ES-I3 (cell line): ENCODE data around the gene CELF1.

Experiments
- H3K36me3 ChIP-seq: 2 replicates; pipeline ENCODE4 v1.6.1; 2013; ENCODE audit warnings: mild to moderate bottlenecking, low read length, control low read depth, moderate library complexity; ENCODE audit not compliant: insufficient read depth
- H3K4me1 ChIP-seq: 2 replicates; pipeline ENCODE4 v1.6.1; 2013; ENCODE audit warnings: mild to moderate bottlenecking, control low read depth, low read length; ENCODE audit not compliant: insufficient read depth
- H3K9ac ChIP-seq: 2 replicates; pipeline ENCODE4 v1.6.1; 2013; ENCODE audit warnings: low read depth, mild to moderate bottlenecking, low read length, moderate library complexity
- H3K9me3 ChIP-seq: 2 replicates; pipeline ENCODE4 v1.6.1; 2013; ENCODE audit warnings: mild to moderate bottlenecking, low read length, moderate library complexity; ENCODE audit not compliant: control insufficient read depth, insufficient read depth

CELF1 gene

DNA sequence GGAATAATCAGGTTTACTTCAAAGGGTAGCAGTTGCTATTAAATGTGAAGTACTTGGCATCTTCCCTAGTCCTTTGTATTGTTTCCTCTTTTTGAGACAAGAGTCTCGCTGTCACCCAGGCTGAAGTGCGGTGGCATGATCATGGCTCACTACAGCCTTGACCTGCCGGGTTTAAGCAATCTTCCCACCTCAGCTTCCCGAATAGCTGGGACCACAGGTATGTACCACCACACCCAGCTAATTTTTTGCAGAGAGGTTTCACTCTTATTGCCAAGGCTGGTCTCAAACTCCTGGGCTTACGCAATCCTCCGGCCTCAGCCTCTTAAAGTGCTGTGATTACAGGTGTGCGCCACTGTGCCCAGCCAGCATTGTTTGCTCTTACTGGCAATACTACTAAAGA, 67.8 kb downstream of the CELF1 start:
- H3K9me3 ChIP-seq = no peaks in the 10 kb centered on the region
- H3K36me3 ChIP-seq = peaks cover 44% of the 10 kb centered on the region
- H3K9ac ChIP-seq = no peak overlapping the region
- no peaks in the 10 kb centered on the region for H3K4me1 ChIP-seq

DNA sequence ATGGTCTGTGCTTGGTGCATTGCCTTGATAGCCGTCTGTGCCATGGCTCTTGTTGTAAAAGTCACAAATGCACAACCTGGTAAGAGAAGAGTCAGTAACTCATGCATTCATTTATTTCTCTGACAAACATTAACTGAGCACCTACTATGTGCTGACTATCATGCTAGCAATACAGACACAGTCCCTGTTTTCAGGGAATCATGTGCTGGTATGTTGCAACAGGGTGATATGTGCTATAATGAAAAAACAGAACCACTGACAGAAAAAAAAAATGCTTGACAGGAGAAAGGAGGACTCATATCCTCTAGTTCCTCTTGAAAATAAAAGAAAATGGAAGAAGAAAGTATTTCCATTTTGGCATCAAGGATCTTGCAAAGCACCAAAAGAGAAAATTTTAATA, 69.5 kb downstream of the CELF1 start:
- Histone ChIP-seq H3K9ac (no peak overlapping the region), H3K36me3 (peaks cover 55% of the 10 kb centered on the region), H3K4me1 (no peaks in the 10 kb centered on the region), H3K9me3 (no peaks in the 10 kb centered on the region)

DNA sequence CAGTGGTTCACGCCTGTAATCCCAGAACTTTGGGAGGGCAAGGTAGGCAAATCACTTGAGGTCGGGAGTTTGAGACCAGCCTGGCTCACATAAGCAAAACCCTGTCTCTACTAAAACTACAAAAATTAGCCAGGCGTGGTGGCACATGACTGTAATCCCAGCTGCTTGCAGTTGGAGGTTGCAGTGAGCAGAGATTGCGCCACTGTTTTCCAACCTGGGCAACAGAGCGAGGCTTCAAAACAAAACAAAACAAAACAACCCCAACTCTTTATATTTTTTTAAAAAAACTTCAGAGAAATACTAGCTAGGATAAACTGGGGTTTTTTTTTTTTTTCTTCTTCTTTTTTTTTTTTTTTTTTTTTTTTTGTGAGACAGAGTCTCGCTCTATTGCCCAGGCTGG, 72.2 kb downstream of the CELF1 start:
- H3K9me3 ChIP-seq = no peaks in the 10 kb centered on the region
- no peaks in the 10 kb centered on the region for H3K4me1 ChIP-seq
- peaks cover 64% of the 10 kb centered on the region for H3K36me3 ChIP-seq
- no peak overlapping the region for H3K9ac ChIP-seq

DNA sequence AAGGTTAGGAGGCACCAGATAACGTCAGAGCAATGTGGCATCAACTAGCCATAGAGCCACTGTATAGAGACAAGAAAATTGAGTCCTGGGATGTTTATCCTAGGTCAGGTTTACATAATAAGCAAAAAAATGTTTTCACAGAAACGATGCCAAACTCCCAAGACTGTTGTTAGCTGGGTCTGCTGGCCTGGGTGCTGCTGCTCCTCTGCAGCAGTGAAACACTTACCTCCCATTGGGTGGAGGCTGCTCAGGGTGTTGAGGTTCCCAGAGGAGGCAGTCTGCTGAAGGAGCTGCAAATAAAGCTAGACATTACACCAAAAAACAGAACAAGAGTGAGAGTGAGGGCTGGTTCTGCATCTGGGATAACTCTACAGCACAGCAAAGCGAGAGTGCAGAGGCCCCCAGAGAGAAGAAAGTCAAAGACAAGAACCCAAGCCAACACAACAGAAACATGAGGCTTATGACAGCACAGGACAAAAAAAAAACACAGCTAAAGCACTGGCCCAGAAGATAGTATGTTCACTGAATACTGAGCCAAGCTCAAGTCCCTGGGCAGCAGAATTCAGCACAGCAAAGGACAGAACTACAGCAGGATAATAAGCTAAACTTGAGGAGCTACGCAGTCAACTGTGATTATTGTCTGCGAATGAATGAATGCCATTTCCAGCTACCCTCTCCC, 74.1 kb downstream of the CELF1 start:
- Histone ChIP-seq H3K36me3 (peaks cover 67% of the 10 kb centered on the region), H3K9ac (no peak overlapping the region), H3K9me3 (no peaks in the 10 kb centered on the region), H3K4me1 (no peaks in the 10 kb centered on the region)

DNA sequence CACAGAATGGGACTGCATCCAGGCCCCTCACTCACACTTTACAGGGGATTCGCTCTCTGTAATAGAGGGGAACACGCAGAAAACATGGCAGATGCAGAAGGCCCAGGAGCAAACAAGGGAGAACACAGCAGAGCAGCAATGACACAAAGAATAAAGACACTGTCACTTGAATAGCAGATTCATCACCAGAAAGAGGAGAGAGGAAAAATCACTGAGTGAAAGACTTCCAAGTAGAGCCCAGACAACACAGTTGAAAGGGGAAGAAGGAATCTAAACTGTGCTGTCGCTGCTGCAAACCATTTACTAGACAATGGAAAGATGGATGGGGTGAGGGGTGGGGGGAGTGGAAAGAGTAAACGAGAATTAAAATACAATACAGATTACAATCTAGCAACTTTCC, 75.2 kb downstream of the CELF1 start:
- Histone ChIP-seq H3K9ac (no peak overlapping the region), H3K9me3 (no peaks in the 10 kb centered on the region), H3K4me1 (no peaks in the 10 kb centered on the region), H3K36me3 (peaks cover 62% of the 10 kb centered on the region)

DNA sequence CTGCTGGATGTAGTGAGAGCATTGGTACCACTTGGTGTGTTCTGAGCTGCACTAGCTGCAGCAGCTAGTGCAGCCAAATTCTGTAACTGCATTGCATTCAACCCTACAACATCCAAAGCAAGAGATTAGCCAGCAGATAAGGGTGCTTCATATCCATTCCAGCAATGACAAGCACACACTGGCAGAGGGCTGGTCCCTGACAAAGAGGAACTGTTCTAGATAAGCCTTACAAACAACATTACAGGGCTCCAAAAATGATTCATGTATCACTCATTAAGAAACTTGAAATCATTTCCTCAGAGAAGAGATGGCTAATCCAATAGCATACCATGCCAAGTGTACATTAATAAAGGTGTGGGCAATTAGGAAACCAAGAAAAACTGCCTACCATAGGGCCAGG, 75.6 kb downstream of the CELF1 start:
- Histone ChIP-seq H3K9ac (no peak overlapping the region), H3K4me1 (no peaks in the 10 kb centered on the region), H3K9me3 (no peaks in the 10 kb centered on the region), H3K36me3 (peaks cover 61% of the 10 kb centered on the region)

DNA sequence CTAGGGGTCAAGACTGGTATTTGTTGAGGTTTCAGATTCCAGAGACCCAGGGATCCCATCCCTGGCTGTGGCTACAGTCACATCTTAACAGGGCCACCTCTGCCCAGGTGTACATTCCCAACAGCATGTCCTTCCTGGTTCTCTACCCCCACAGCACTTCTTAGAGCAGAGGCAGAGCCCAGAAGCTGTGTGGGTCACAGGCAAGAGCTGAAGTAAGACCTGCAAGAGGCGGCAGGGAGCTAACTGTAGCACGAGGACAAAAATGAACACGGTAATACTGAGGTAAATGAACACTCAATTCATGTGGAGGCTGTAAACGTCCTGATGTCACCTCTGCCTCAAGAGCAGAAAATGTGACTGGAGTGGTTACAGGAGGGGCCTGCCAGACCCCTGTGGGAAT, 82.3 kb downstream of the CELF1 start:
- Histone ChIP-seq H3K9me3 (no peaks in the 10 kb centered on the region), H3K36me3 (peaks cover 28% of the 10 kb centered on the region), H3K9ac (no peak overlapping the region), H3K4me1 (peaks cover 22% of the 10 kb centered on the region)

DNA sequence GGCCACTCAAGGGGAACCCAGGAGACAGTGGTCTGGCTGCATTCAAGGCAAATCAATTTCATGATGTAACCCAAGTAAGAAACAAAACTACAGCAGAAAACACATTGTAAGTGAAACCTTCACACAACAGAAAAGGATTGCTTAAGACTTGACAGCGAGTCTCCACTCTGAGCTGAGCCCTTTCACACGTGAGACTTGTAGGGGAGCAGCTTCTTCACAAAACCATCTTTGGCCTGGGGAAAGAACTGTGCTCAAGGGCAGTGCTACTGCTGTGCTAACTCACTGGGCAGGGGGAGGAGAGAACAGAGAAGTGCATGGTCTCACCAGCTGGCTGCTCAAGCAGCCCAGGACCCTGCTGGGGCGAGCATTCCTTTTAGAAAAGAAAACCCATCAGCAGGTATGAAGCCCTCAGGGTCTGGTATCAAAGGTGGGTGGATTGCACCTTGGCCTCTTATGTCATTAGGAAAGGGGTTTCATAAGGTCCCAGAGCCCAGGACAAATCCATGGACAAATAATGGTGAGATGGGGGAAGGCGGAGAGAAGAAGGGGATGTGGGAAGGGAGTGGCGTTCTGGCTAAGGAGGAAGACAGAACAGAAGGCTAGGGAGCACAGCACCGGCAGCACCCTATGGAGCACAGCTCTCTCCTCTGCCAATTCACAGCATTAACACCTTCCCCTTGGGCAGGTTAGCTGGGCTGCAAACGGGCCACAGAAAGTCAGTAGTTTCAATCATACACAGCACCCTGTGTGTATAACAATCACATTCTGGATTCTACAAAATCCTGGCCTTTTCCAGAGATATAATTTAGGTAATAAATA, 83.4 kb downstream of the CELF1 start:
- Histone ChIP-seq H3K9ac (no peak overlapping the region), H3K36me3 (peaks cover 20% of the 10 kb centered on the region), H3K9me3 (no peaks in the 10 kb centered on the region), H3K4me1 (peaks cover 31% of the 10 kb centered on the region)

DNA sequence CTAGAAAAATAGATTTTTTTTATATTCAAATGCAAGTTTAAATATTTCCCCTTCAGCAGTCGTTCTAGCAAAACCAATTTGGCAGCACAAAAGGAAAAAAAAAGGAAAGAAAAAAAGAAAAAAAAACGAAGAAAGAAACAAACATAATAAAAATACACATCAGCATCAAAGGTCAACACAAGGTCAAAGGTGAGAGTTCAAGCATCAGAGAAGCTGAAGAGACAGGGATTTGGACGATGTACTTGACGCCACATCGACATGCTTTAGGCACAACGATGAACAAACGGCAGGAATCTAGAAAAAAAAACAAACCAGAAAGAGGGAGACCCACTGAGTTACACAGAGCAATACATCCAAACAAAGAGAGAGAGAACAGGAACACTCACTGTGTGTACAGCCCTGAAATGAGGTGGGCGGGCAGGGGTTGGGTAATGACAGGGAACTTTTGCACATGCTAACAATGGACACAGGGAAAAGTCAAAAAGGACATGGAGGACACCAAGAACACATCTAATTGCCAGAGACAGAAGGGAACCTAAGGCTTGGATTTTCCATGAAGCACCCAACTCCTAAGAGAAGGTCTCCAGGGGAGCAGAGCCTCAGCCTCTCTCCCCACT, 84.2 kb downstream of the CELF1 start:
- Histone ChIP-seq H3K36me3 (peaks cover 16% of the 10 kb centered on the region), H3K4me1 (peaks cover 31% of the 10 kb centered on the region), H3K9me3 (no peaks in the 10 kb centered on the region), H3K9ac (no peak overlapping the region)

DNA sequence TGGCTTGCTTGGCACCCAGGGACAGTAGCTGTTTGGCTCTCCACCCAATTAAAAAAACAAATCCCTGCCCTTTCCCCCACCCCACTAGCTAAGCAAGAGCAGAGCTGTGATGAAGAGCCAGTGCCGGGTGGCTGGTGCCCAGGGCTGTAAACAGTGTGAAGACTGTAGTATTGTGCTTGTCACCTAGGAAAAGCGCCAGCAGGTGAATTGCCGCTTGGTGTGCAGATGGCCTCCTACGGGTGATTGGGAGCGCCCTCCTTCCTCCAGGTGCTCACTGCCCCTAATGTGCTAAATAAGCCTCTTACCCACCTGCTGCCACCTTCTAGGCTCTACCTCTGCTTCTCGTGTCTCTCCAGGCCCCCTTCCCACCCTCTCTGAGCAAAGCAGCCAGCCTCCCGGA, 85.6 kb downstream of the CELF1 start:
- H3K9me3 ChIP-seq = no peaks in the 10 kb centered on the region
- peaks cover 11% of the 10 kb centered on the region; the same call in 1 of the 2 replicates for H3K36me3 ChIP-seq
- H3K9ac ChIP-seq = no peak overlapping the region
- H3K4me1 ChIP-seq = peaks cover 31% of the 10 kb centered on the region

DNA sequence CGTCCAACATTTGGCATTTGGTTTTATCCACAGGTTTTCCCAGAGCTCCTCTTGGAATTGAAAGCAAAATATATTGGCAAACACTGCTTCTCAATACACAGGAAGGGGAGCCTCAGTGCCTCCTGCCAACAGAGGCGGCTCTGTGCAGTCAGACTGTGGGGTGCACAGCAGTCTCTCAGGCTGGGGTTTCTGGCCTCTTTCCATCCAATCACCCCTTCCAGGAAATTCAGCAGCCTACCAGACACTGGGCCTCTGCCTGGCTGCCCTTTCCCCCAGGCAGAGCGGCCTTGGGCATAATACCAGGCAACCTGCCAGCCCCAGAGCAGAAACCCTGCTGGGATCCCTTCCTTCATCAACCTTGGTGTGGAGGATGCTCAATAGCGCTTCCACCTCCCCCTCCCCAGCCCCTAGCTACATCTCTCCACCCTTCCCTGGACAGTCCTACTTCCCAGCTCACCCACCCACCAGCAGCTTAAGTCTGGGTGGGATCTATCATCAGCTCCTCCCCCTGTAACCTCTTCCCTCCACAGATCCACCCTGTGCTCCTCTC, 86.2 kb downstream of the CELF1 start:
- H3K9ac ChIP-seq = no peak overlapping the region
- peaks cover 31% of the 10 kb centered on the region for H3K4me1 ChIP-seq
- peaks cover 8% of the 10 kb centered on the region; the same call in 1 of the 2 replicates for H3K36me3 ChIP-seq
- H3K9me3 ChIP-seq = no peaks in the 10 kb centered on the region

DNA sequence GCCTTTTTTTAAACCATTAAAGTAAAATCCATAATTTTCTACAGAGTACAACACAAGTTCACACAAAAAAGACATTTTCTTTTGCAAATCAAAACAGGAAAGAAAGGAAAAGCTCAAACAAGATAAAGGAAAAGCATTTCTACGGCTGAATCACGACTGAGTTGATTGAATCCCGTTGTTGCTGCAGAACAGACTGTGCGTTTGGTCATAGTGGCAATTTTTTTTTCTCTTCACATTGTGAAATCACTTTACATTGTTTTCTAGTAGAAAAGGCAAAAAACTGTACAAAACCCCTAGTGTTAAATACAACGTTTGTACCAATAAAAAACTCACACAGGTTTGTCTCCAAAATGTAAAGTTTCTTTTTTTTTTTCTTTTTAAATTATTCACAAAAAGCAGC, 86.7 kb downstream of the CELF1 start:
- Histone ChIP-seq H3K9ac (no peak overlapping the region), H3K36me3 (peaks cover 7% of the 10 kb centered on the region; the same call in 1 of the 2 replicates)

DNA sequence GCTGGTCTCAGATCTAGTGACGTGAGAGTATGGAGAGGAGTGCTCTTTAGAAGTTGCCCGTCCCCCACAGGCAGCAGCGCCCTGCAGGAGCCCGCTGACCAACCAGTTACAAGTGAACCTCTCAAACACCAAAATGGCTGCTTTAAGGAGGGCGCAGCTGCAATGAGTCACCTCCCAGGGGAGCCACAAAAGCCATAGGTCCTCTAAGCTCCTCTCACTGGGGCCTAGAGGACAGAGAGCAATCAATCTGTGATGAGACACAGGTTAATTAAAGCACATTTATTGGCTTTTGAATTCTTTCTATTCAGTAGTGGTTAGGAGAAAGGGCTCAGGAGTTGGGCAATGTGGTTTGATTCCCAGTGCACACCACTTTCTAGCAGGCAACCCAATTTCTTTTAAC, 88.4 kb downstream of the CELF1 start:
- Histone ChIP-seq H3K9me3 (no peaks in the 10 kb centered on the region), H3K4me1 (peaks cover 23% of the 10 kb centered on the region), H3K9ac (no peak overlapping the region), H3K36me3 (peaks cover 5% of the 10 kb centered on the region)

More for the DNA sequence above, 86.7 kb downstream of the CELF1 start:
- H3K4me1 ChIP-seq = peaks cover 31% of the 10 kb centered on the region
- no peaks in the 10 kb centered on the region for H3K9me3 ChIP-seq

DNA sequence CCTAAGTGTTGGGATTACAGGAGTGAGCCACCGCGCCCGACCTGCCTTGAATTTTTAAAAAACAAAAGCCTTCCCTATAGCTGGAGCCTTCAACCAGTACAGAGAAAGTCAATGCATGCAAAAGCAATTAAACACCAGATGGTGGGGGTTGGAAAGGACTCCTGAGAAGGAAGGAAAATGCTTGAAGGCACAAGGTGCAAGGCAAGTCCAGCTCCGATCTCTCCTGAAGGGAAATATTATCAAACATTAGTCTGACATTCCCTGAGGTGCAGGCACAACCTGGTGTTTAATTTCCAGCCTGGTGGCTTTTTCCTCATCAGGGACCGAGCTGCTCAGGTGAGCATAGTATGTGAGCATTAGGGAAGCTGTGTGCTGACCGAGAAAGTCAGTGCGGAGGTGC, 91.1 kb downstream of the CELF1 start:
- peaks cover 9% of the 10 kb centered on the region for H3K4me1 ChIP-seq
- peaks cover 5% of the 10 kb centered on the region; the same call in 1 of the 2 replicates for H3K36me3 ChIP-seq
- H3K9me3 ChIP-seq = no peaks in the 10 kb centered on the region
- H3K9ac ChIP-seq = no peak overlapping the region
